Parathyroid adenoma (tissue), 2 donors: Measurements from ENCODE around the gene ADGRL3.

ENCODE experiments used
- H2AFZ ChIP-seq: fragments of 300-600 bp; sonication (generic); one replicate; pipeline ENCODE4 v1.7.0; 2017; ENCODE audit warnings: antibody characterized with exemption, mild to moderate bottlenecking
- H3K27ac ChIP-seq: fragments of 300-600 bp; sonication (generic); one replicate; pipeline ENCODE4 v1.7.0; 2017
- H3K27me3 ChIP-seq: fragments of 300-600 bp; sonication (generic); one replicate; pipeline ENCODE4 v1.7.0; 2017; ENCODE audit warnings: low read length; ENCODE audit not compliant: control insufficient read depth, insufficient read depth
- H3K36me3 ChIP-seq: fragments of 300-600 bp; sonication (generic); one replicate; pipeline ENCODE4 v1.7.0; 2017; ENCODE audit warnings: low read length; ENCODE audit not compliant: control insufficient read depth, insufficient read depth
- H3K4me1 ChIP-seq: fragments of 300-600 bp; sonication (generic); one replicate; pipeline ENCODE4 v1.7.0; 2017; ENCODE audit warnings: control low read depth
- H3K4me2 ChIP-seq: fragments of 300-600 bp; sonication (generic); one replicate; pipeline ENCODE4 v1.7.0; 2017; ENCODE audit warnings: low read length
- H3K4me3 ChIP-seq: fragments of 300-600 bp; sonication (generic); one replicate; pipeline ENCODE4 v1.7.0; 2017; ENCODE audit warnings: low read depth, low read length
- H3K79me2 ChIP-seq: fragments of 300-600 bp; sonication (generic); one replicate; pipeline ENCODE4 v1.7.0; 2017; ENCODE audit warnings: control low read depth
- H3K9ac ChIP-seq: fragments of 300-600 bp; sonication (generic); one replicate; pipeline ENCODE4 v1.7.0; 2017; ENCODE audit warnings: mild to moderate bottlenecking
- H3K9me3 ChIP-seq: fragments of 300-600 bp; sonication (generic); one replicate; pipeline ENCODE4 v1.7.0; 2017; ENCODE audit warnings: low read length; ENCODE audit not compliant: control insufficient read depth
- TF ChIP-seq, protein P1 (sequence below): fragments of 300-600 bp; sonication (generic); IDR thresholded peaks from one replicate; pipeline ENCODE4 v1.7.0; 2017; ENCODE audit warnings: antibody characterized with exemption, mild to moderate bottlenecking
- donor health status: primary hyperparathyroidism.

ADGRL3 gene

DNA sequence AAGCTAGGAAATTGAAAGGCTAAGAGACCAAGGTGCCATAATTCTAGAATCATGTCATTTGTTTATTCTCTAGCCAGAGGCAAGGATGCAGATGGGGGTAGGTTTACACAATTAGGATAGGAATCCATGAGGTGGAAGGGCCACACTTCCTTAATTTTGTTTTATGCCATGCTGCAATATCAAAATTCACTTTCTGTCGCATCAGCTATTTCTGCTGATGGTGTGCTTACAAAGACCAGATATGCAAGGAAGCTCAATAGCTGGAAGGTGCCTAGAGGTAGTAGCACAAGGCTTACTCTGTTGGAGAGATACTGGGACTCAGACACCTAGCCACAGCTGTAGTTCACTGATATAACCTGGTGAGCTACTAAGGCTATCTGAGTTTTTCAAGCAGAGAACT, 328.5 kb downstream of the ADGRL3 start:
- no peak overlapping the region for H3K27ac ChIP-seq
- no peaks in the 10 kb centered on the region for H3K9me3 ChIP-seq
- no peaks in the 10 kb centered on the region for H3K4me1 ChIP-seq
- no peak overlapping the region for H3K4me3 ChIP-seq
- TF ChIP-seq, protein P1, sequence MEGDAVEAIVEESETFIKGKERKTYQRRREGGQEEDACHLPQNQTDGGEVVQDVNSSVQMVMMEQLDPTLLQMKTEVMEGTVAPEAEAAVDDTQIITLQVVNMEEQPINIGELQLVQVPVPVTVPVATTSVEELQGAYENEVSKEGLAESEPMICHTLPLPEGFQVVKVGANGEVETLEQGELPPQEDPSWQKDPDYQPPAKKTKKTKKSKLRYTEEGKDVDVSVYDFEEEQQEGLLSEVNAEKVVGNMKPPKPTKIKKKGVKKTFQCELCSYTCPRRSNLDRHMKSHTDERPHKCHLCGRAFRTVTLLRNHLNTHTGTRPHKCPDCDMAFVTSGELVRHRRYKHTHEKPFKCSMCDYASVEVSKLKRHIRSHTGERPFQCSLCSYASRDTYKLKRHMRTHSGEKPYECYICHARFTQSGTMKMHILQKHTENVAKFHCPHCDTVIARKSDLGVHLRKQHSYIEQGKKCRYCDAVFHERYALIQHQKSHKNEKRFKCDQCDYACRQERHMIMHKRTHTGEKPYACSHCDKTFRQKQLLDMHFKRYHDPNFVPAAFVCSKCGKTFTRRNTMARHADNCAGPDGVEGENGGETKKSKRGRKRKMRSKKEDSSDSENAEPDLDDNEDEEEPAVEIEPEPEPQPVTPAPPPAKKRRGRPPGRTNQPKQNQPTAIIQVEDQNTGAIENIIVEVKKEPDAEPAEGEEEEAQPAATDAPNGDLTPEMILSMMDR, result no peak
- no peaks in the 10 kb centered on the region for H3K79me2 ChIP-seq
- no peak overlapping the region for H3K9ac ChIP-seq
- H2AFZ ChIP-seq, result no peak overlapping the region
- H3K36me3 ChIP-seq, result no peaks in the 10 kb centered on the region
- H3K4me2 ChIP-seq, result no peak overlapping the region
- H3K27me3 ChIP-seq, result no peaks in the 10 kb centered on the region

DNA sequence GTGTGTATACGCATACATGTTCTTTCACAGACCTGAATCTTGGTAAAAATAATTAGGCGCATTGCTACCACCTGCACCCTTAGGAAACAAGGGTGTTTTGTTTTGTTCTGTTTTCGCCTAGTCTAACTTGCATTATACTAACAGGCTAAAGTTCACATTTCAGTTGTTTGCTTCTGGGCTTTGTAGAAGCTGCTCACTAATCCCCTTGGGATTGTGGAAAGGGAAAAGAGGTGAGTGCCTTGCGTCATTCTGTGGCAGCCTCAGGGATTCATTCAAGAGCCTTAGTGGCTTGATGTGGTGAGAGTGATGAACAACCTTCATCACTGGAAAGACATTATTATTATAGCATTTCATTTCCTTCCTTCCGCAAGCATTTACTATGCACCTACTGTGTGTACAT, 331.1 kb downstream of the ADGRL3 start:
- no peak overlapping the region for H3K4me2 ChIP-seq
- no peaks in the 10 kb centered on the region for H3K4me1 ChIP-seq
- H3K27me3 ChIP-seq, result no peaks in the 10 kb centered on the region
- H3K4me3 ChIP-seq, result no peak overlapping the region
- no peak overlapping the region for H2AFZ ChIP-seq
- TF ChIP-seq, protein P1, result no peak
- H3K36me3 ChIP-seq, result no peaks in the 10 kb centered on the region
- H3K9ac ChIP-seq, result no peak overlapping the region
- no peaks in the 10 kb centered on the region for H3K79me2 ChIP-seq
- H3K27ac ChIP-seq, result no peak overlapping the region
- no peaks in the 10 kb centered on the region for H3K9me3 ChIP-seq

DNA sequence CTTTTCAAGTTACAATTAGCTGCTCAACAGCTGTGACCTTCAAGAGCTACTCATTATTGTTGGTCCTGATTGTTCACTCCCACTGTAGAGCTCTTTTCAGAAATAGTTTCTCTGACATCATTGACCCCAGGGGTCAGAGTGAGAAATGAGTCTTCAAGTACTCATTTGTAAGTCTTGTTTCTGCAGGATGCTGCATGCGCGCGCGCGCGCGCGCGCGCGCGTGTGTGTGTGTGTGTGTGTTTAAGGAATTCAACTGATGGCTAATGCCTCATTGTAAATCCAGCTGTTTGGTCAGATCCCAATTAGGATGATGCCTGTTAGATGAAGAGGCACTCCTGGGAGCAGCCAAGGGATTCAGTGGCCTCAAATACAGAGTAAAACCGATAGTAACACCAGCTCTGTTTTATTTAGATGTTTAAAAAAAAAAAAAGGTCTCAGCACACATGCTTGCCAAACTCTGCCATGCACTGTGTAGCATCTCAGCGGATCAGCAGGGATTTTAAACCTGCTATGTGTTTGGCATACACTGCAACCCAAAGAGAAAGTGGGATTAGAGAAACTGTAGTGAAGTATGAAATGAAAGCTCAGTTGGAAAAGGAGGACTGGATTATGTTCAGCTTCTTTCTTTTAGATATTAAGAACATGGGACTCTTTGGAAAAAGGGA, 332.3 kb downstream of the ADGRL3 start:
- H3K27me3 ChIP-seq, result no peaks in the 10 kb centered on the region
- H3K4me3 ChIP-seq, result no peak overlapping the region
- H3K9ac ChIP-seq, result no peak overlapping the region
- no peak overlapping the region for H3K4me2 ChIP-seq
- H2AFZ ChIP-seq, result no peak overlapping the region
- H3K79me2 ChIP-seq, result no peaks in the 10 kb centered on the region
- no peaks in the 10 kb centered on the region for H3K4me1 ChIP-seq
- no peaks in the 10 kb centered on the region for H3K9me3 ChIP-seq
- no peaks in the 10 kb centered on the region for H3K36me3 ChIP-seq
- no peak overlapping the region for H3K27ac ChIP-seq
- TF ChIP-seq, protein P1, result no peak

DNA sequence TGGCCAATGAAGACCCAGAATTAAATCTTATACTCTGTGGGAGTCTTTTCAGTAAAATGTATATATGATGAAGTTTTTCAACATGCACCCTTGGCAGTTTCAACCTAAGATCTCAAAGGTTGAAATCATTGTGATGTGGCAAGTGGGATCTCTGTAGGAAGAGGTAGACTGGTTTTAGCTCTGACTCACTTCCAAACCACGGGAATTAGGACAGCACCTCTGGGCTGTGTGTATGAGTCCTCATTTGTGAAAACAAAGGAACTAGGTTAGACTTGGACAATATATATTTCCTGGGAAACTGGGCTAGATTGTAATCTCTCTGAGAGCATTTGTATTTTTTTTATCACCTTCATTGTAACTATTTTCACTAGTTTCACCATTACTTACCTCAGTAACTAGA, 333.0 kb downstream of the ADGRL3 start:
- no peaks in the 10 kb centered on the region for H3K79me2 ChIP-seq
- no peak overlapping the region for H2AFZ ChIP-seq
- H3K27me3 ChIP-seq, result no peaks in the 10 kb centered on the region
- no peak overlapping the region for H3K9ac ChIP-seq
- no peak overlapping the region for H3K27ac ChIP-seq
- TF ChIP-seq, protein P1, result no peak
- H3K36me3 ChIP-seq, result no peaks in the 10 kb centered on the region
- H3K4me3 ChIP-seq, result no peak overlapping the region
- H3K4me1 ChIP-seq, result no peaks in the 10 kb centered on the region
- no peak overlapping the region for H3K4me2 ChIP-seq
- H3K9me3 ChIP-seq, result no peaks in the 10 kb centered on the region

DNA sequence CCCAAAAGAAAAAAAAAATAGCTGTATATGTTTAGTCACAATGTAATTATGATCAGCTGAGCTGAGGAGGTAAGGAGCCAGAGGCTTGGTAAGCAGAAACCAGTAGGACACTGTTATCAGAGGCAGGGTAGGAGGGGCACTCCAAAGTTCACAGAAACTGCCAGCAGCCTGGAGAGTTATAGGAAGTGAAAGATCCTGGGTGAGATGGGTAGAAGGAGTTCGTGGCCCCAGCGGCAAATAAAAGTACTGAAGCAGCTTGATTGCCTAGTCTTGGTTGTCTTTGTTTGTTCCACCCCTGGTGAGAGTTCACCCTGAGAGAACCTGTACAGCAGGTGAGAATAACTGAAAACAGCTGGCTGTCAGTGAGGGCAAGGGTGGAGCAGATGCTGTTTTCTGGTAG, 340.8 kb downstream of the ADGRL3 start:
- TF ChIP-seq, protein P1, result no peak
- no peak overlapping the region for H3K9ac ChIP-seq
- H3K27ac ChIP-seq, result no peak overlapping the region
- no peaks in the 10 kb centered on the region for H3K36me3 ChIP-seq
- no peaks in the 10 kb centered on the region for H3K79me2 ChIP-seq
- H3K4me1 ChIP-seq, result no peaks in the 10 kb centered on the region
- H3K4me3 ChIP-seq, result no peak overlapping the region
- no peak overlapping the region for H3K4me2 ChIP-seq
- H2AFZ ChIP-seq, result no peak overlapping the region
- no peaks in the 10 kb centered on the region for H3K9me3 ChIP-seq
- H3K27me3 ChIP-seq, result no peaks in the 10 kb centered on the region
